ENCODE data around the gene TBX15.

TBX15 gene

DNA sequence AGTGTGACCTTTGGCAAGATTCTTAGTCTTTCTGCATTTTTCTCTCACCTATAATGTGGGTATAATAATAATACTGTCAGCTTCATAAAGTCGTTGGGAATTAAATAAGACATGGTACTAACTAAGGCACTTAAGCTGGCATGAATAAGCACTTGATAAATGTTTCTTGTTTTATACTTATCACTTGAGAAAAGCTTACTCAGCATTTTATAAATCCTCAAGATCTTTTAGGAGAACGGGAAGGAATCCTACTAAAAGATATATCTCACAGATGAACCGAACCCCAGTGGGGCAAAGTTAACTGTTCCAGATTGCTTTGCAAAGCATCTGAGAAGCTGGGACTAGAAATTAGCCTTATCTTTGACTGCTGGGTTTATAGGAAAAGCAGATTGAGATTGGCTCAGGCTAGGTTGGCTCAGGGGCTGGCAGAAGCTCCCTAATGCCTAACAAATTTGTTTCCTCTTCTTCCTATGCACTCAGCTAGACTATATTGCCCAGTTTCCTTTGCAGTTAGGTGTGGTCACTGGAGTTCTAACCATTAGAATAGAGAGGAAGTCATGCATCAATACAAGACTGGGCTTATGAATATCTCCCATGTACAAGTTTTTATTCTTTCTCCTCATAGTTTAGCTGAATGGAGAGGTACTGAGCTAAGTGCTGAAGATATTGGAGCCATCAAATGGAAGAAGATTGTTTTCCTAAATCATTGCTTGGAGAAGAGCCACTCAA is 110.3 kb downstream of the TBX15 start:
- no peak for DNase-seq

DNA sequence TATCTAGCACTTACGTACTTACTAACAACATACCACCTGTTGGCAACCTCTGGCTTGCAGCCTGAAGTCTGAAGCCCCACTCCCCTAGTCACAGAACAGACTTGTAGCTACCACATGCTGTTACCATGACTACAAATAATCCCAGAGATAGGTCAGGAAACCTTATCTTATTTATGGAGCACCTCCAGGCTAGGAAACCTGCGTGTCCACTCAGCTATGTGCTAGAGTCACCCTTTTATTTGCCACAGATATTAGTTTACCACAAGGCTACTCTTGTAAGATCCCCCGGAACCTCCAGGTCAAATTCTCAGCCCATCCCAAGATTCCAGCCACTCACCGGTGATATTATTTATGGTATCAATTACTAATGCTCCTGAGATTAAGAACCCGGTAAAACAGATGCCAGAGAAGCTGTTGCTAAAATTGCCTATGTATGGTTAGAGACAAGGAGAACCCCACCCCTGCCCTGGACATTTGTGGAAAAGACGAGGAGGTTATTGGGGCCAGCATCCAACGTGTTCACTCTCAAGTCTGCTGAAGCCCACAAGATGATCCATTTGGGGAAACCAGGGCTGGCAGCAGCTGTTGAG is 116.5 kb downstream of the TBX15 start:
- no peak for DNase-seq

DNA sequence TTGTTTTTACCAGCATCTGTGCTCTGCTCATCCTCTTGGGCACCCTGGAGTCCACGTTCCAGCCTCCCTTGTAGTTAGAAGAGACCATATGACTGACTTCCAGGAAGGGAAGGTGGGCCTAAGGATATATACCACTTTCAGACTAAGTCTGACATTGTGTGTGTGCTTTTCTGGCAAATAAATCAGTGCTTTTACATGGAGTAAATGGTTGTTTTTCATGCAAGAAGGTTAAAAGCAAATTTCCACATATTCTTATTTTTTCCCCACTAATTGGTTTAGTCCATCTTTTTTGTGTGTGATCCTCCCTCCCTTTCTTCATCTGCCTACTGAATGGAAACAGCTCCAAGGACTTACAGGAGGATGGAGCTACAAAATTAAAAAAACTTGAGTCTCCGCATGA is 119.8 kb downstream of the TBX15 start:
- DNase-seq, result no peak

DNA sequence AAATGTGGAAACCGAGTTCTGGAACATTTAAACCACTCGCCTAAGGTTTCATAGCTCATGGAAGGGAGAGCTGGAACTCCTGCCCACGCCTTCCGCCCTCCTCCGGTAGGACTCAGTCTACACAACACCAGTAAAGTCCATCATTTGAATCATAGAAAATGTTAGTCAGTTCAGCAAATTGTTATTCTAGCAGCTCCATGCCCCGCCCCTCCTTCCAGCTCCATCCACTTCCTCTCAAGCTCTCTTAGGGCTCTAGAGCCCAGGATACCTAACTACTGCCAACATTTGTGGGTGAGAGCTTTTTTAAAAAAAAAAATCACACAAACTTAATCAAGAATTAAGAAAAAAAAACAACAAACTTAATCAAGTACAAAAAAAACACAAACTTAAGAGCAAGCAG is 121.8 kb downstream of the TBX15 start:
- no peak for DNase-seq

DNA sequence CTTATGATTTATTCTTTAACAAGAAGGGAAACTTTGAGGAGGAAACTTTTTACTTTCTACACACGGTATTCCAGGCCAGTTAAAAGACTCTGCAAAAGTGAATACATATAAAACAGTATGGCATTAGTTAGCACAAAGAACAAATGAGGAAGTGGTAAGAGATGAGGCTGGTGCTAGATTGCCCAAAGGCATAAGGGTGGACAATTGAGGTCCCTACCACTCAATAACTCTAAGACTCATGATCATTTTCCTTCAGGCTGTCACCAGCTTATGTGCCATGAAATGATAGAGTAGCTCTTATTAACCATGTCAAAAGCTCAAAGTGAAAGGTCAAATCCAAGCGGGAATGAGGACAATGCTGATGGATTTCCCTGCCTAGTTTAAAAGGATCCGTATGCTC is 124.5 kb downstream of the TBX15 start:
- DNase-seq, result no peak

DNA sequence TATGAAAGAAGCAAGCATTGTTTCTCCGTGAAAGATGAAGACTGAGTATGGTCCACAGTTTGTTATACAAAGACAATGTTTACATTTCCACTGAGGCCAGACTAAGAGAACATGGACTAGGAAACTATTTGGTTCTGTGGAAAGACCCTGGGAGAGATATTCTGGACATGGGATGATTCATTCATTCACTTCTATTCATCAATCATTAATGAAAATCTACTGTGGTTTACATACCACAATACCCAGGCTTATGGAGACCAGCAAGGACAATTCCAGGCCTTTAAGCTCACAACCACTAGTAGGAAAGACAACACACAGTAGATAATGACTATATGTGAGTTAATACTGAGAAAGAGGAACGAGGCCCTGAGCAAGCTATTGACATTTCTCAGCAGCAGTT is 125.4 kb downstream of the TBX15 start:
- no peak for DNase-seq

DNA sequence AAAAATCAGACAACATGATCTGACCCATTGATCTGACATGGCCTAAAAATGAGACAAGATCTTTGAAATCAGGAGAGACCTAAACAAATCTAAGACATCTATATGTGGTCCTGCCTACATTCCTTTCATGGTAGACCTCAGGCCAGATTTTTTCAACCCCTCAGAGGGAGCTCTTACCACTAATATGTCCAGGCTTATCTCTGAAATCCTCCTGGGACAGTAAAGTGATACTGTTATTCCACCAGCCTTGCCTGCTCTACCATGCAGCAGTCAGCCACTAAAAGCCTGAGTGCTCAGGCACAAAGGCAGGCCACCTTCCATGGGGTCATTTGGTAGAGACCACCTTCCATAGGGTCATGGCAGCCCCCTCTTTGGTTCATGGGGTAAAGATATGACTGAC is 126.9 kb downstream of the TBX15 start:
- DNase-seq, result no peak

DNA sequence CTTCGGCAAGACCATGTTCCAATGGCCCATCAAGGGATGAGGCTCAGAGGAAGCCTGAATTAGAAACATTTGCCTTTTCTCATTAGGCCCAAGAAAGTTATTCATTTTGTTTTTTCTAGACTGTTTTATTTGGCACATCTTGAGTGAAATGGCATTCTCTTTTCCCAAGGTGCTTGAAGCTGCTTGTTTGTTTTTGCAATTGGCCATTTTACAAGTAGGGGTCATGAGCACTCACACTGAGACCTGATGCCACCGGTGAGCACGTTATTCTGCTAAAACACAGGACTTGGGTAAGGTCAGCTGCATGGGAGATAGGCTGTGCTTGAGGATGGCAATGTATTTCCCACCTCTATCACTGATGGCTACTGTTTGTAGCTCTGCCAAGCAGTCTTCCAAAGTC is 128.1 kb downstream of the TBX15 start:
- no peak for DNase-seq

DNA sequence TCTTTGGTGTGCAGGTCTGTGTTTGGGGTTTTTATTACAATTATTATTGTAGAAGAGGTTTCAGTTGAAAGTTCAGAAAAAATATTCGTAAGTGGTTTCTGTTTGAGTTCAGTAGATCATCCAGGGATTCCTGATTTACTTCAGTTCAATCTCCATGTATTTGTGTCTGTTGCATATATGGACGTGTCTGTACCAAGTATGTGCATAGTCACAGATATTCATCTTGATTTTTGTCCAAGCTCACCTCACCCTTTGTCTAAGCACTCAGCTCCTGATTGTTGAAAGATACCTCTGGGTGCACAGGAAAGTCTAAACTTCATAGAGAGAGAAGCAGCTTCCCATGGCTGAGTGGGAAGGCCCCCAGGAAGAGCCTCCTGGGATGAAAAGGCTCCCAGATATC is 141.7 kb downstream of the TBX15 start:
- no peak for DNase-seq

DNA sequence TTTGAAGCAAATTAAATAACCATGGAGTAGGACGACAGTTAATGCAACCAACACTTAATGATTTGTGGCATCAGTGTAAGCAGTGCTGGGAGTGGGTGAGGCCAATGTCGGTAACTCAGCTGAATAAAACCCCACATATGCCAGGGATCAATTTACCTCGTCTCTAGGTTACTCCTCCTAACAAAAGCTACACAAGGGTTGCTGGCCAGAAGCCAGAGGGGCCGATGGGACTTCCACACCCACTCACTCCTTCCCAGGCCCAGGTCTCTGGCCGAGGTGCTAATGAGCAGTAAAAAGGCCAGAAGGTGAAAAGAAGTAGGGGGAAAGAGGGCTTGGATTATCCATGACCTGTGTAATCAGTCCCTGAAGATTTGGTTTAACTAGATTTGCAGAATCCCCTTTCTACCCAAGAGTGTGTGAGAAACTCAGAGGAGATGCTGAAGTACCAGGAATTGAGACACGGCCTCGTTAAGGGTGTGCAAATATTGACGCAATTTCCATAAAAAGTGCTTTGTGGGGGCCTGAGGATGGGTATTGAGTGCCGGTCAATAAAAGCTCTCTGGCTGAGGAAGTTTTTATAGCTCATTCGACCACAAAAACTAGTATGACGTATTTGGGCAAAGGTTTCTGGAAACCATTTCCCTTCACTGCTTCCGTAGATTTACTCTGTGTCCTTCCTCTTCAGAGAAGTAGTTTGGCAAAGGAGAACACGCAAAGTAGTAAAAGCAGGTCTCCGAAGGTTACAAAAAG is 145.5 kb downstream of the TBX15 start:
- no peak for DNase-seq

DNA sequence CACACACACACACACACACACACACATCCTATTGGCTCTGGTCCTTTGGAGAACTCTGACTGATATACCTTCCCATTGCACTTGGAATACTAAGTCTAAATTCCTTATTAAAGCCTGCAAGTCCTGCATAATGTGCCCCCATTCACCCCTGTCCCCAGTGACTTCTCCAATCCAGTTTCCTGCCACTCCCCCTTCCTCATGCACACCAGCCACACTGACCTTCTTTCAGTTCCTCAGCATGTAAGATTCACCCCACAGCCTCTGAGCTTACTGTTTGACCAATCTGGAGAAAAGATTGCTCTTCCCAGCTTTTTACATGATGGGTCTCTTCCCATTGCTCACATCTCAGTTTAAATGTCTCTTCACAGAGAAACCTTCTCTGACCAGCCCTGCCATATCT is 146.6 kb downstream of the TBX15 start:
- no peak for DNase-seq

All from stimulated activated naive CD4-positive, alpha-beta T cell treated with Interleukin-2 at 50 U/mL for 16 hours (primary cell).